ENCODE data around the gene C1QTNF1. TPM values are rescaled to one million over a fixed set of nuclear protein-coding genes. Genes with fewer than 3 reads are reported as not detected.

The C1QTNF1 gene
- total and polyA plus RNA-seq, 5 donors from 2014 or later: not detected

DNA sequence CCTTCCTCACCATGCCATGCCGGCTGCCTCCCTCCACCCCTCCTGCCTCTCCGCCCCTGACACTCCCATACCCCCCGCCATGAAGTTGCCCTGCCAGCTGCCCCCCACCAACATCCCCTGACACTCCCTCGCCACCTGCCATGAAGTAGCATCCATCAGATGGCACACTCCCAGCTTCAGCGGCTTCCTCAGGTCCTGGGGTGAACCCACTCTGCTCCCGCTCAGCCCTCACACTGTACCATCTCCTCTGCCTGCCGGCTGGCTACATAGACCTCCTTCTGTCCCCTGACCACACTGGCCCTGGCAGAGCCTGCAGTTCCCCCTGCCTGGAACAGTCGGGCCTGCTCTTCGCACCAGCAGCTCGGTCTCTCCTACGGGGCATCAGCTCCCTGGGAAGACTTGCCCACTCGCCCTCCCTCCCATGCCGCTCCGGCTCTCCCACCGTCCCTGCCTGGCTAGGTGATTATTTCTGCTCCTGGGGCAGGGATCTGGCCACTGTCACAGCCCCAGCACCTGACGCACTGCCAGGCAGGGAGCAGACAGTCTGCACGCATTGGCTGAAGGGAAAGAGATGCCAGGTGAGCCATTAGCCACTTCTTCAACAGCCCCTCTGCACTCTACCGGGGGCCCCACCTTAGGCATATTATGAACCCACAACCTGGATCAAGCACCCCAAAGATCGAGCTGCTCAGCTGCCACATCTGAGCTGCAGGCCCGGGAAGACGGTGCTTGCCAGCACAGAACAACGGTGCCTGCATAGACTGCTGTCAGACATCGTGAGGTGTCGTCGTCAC is 23.4 kb upstream of the C1QTNF1 start:
- Histone ChIP-seq H3K4me1 (ENCODE audit: control insufficient read depth, insufficient read depth, low read length, poor library complexity, severe bottlenecking) (peaks cover 7% of the 10 kb centered on the region), H3K36me3 (ENCODE audit: control insufficient read depth, insufficient read depth, low read length) (peaks cover 44% of the 10 kb centered on the region), H3K4me3 (ENCODE audit: low read depth, low read length) (no peak overlapping the region), H3K27me3 (ENCODE audit: control insufficient read depth, insufficient read depth, low read length) (no peaks in the 10 kb centered on the region), H3K9me3 (ENCODE audit: control insufficient read depth in 2 of 2, low read length in 2 of 2) (no peaks in the 10 kb centered on the region), H3K27ac (ENCODE audit: insufficient read depth, low read length, poor library complexity, severe bottlenecking) (no peak overlapping the region)
- H3K4me1 Mint-ChIP-seq: peaks cover 0 to 29% (median 5%) of the 10 kb centered on the region in 4 donors
- no peak overlapping the region for H3K27ac Mint-ChIP-seq
- H3K27me3 Mint-ChIP-seq: no peaks in the 10 kb centered on the region
- no peak overlapping the region for H3K4me3 Mint-ChIP-seq
- DNase-seq (no peak), ATAC-seq (ENCODE audit: low read depth in 2 of 2) (no peak)
- no peaks in the 10 kb centered on the region for H3K9me3 Mint-ChIP-seq
- H3K36me3 Mint-ChIP-seq: peaks cover 32% of the 10 kb centered on the region

DNA sequence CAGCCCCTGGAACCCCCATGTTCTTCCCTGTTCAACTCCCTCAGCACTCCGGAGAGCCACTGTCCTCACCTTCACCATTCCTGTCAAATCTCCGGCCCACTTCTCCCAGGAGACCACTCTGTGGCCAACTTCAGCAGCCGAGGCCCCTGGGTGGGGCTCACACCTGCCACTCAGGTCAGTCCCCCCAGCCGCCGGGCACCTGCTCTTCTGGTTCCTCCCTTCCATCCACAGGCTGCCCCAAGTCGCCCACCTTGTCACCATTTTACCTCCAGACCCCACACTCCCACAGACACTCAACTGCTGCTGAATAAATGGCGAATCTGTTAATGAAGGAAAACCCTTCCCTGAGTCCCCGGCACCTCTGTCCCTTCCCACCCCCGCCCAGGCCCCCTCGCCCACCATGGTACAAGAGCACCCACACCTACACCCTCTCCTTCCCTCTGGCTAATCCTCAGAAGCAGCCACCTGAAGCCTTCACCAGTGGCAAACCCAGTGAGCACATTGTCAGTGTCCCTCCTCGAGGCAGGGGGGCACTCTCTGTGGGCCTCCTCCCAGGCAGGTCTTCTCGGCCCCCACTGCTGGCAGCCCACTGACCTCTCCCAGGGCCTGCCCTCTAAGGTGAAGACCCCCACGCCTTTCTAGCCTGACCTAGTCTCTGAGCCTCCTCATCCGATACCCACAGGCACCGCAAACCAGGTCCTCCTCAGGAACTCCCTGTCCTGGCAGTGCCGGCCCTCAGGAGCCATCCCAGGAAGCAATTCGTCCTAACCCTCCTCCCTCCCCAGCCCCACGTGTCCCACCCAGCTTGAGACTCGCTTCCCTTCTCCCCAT is 22.6 kb upstream of the C1QTNF1 start:
- no peaks in the 10 kb centered on the region for H3K9me3 ChIP-seq (ENCODE audit: control insufficient read depth in 2 of 2, low read length in 2 of 2)
- peaks cover 0 to 37% (median 13%) of the 10 kb centered on the region in 4 donors for H3K4me1 Mint-ChIP-seq
- H3K36me3 ChIP-seq (ENCODE audit: control insufficient read depth, insufficient read depth, low read length): peaks cover 36% of the 10 kb centered on the region
- H3K4me1 ChIP-seq (ENCODE audit: control insufficient read depth, insufficient read depth, low read length, poor library complexity, severe bottlenecking): peaks cover 15% of the 10 kb centered on the region
- no peak overlapping the region for H3K4me3 ChIP-seq (ENCODE audit: low read depth, low read length)
- H3K36me3 Mint-ChIP-seq: peaks cover 28% of the 10 kb centered on the region
- no peak for ATAC-seq (ENCODE audit: low read depth in 2 of 2)
- H3K4me3 Mint-ChIP-seq: no peak overlapping the region
- DNase-seq: no peak
- H3K9me3 Mint-ChIP-seq: no peaks in the 10 kb centered on the region
- no peak overlapping the region for H3K27ac ChIP-seq (ENCODE audit: insufficient read depth, low read length, poor library complexity, severe bottlenecking)
- H3K27me3 Mint-ChIP-seq: no peaks in the 10 kb centered on the region
- H3K27ac Mint-ChIP-seq: peak overlapping the region in 2 of 3 donors; percentile 82 to 95
- H3K27me3 ChIP-seq (ENCODE audit: control insufficient read depth, insufficient read depth, low read length): no peaks in the 10 kb centered on the region

DNA sequence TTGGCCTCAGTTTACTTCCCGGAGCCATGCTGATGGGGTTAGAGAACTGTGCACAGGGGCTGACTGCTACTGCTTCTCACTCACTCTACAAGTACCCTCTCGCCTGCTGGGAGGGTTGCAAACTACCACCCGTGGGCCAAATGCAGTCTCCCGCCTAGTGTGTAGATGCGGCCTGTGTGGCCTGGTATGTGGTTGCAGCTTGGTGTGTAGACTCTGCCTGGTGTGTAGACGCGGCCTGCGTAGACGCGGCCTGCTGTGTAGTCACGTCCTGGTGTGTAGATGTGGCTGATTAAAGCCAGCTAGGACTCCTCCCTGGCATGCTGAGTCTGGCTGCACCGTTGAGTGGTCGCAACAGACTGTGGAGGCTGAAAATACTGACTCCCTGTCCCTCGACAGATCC is 21.7 kb upstream of the C1QTNF1 start:
- H3K4me1 ChIP-seq (ENCODE audit: control insufficient read depth, insufficient read depth, low read length, poor library complexity, severe bottlenecking): peaks cover 22% of the 10 kb centered on the region
- H3K27me3 ChIP-seq (ENCODE audit: control insufficient read depth, insufficient read depth, low read length): no peaks in the 10 kb centered on the region
- Mint-ChIP-seq H3K4me3 (no peak overlapping the region), H3K4me1 (peaks cover 5 to 46% (median 21%) of the 10 kb centered on the region in 4 donors), H3K27ac (peak overlapping the region; percentile 62 to 82 (median 79)), H3K36me3 (peaks cover 23% of the 10 kb centered on the region), H3K9me3 (no peaks in the 10 kb centered on the region), H3K27me3 (peaks cover under 1% of the 10 kb centered on the region)
- H3K9me3 ChIP-seq (ENCODE audit: control insufficient read depth in 2 of 2, low read length in 2 of 2): no peaks in the 10 kb centered on the region
- H3K4me3 ChIP-seq (ENCODE audit: low read depth, low read length): no peak overlapping the region
- ATAC-seq (ENCODE audit: low read depth in 2 of 2) (no peak), DNase-seq (no peak)
- H3K36me3 ChIP-seq (ENCODE audit: control insufficient read depth, insufficient read depth, low read length): peaks cover 27% of the 10 kb centered on the region
- H3K27ac ChIP-seq (ENCODE audit: insufficient read depth, low read length, poor library complexity, severe bottlenecking): no peak overlapping the region

DNA sequence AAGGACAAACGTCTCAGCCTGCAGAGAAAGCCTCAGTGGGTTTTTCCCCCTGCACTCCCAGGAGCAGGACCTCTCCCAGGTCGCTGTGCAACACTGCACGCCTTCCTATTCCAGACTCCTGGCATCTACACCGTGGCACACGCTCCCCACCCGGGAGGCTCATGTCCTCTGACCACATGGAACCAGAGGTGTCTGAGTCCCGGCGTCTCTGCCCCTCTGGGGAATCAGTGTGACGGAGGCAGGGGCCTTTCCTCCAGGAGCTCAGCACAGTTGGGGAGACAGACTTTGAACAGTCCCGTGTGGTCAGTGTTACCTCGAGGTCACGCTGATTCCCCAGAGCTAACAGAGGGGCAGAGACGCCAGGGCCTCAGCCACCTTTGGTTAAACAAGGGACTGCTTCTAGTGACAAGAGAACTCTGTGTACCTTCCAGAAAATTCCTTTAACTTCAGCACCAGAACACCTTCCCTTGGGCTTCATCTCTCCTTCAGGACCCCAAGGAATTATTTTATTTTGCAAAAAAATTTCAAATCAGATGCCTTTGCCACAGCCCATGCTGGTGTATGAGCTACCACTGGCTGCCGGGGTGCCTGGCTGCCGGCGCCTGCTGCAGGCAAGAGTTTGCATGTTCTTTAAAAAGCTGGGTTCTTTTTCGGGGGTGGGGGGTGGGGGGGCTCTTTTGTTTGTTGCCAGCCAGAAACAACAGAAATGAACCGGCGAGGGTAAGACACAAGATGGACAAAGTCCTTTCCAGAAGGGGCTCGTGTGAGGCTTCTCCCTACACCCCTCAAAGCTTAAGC is 21.0 kb upstream of the C1QTNF1 start:
- DNase-seq (no peak), ATAC-seq (ENCODE audit: low read depth in 2 of 2) (no peak)
- Histone ChIP-seq H3K27ac (ENCODE audit: insufficient read depth, low read length, poor library complexity, severe bottlenecking) (no peak overlapping the region), H3K4me3 (ENCODE audit: low read depth, low read length) (no peak overlapping the region), H3K4me1 (ENCODE audit: control insufficient read depth, insufficient read depth, low read length, poor library complexity, severe bottlenecking) (peaks cover 29% of the 10 kb centered on the region), H3K27me3 (ENCODE audit: control insufficient read depth, insufficient read depth, low read length) (no peaks in the 10 kb centered on the region), H3K36me3 (ENCODE audit: control insufficient read depth, insufficient read depth, low read length) (peaks cover 20% of the 10 kb centered on the region), H3K9me3 (ENCODE audit: control insufficient read depth in 2 of 2, low read length in 2 of 2) (no peaks in the 10 kb centered on the region)
- Mint-ChIP-seq H3K9me3 (no peaks in the 10 kb centered on the region), H3K4me1 (peaks cover 8 to 53% (median 26%) of the 10 kb centered on the region in 4 donors), H3K36me3 (peaks cover 22% of the 10 kb centered on the region), H3K27me3 (peaks cover 4% of the 10 kb centered on the region), H3K4me3 (no peak overlapping the region), H3K27ac (peak overlapping the region in 2 of 3 donors; percentile 62 to 82)

DNA sequence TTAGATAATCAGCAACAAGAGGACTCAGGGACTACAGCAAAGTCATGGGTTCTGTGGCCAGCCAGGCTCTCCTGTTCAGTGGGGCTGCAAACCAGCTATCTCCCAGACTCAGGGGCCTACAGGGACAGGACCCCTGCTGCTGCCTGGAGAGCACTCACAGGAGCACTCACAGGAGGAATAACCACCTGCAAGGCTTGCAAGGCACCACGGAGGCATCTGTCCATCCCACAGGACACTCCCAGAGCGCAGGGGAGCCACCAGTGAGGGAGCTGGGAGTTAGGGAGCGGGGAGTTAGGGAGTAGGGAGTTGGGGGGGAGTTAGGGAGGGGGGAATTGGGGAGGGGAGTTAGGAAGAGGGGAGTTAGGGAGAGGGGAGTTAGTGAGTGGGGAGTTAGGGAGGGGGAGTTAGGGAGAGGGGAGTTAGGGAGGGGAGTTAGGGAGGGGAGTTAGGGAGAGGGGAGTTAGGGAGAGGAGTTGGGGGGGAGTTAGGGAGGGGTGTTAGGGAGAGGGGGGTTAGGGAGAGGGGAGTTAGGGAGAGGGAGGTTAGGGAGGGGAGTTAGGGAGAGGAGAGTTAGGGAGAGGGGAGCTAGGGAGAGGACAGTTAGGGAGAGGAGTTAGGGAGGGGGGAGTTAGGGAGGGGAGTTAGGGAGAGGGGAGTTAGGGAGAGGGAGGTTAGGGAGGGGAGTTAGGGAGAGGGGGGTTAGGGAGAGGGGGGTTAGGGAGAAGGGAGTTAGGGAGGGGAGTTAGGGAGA is 20.1 kb upstream of the C1QTNF1 start:
- Histone ChIP-seq H3K4me1 (ENCODE audit: control insufficient read depth, insufficient read depth, low read length, poor library complexity, severe bottlenecking) (peaks cover 38% of the 10 kb centered on the region), H3K4me3 (ENCODE audit: low read depth, low read length) (no peak overlapping the region), H3K9me3 (ENCODE audit: control insufficient read depth in 2 of 2, low read length in 2 of 2) (no peaks in the 10 kb centered on the region), H3K27me3 (ENCODE audit: control insufficient read depth, insufficient read depth, low read length) (no peaks in the 10 kb centered on the region), H3K36me3 (ENCODE audit: control insufficient read depth, insufficient read depth, low read length) (peaks cover 14% of the 10 kb centered on the region), H3K27ac (ENCODE audit: insufficient read depth, low read length, poor library complexity, severe bottlenecking) (no peak overlapping the region)
- Mint-ChIP-seq H3K4me1 (peaks cover 8 to 62% (median 33%) of the 10 kb centered on the region in 4 donors), H3K36me3 (peaks cover 23% of the 10 kb centered on the region), H3K27ac (no peak overlapping the region), H3K27me3 (peaks cover 7% of the 10 kb centered on the region), H3K9me3 (peaks cover 0 to 4% (median 0%) of the 10 kb centered on the region in 7 donors), H3K4me3 (no peak overlapping the region)
- ATAC-seq (ENCODE audit: low read depth in 2 of 2) (no peak), DNase-seq (no peak)

DNA sequence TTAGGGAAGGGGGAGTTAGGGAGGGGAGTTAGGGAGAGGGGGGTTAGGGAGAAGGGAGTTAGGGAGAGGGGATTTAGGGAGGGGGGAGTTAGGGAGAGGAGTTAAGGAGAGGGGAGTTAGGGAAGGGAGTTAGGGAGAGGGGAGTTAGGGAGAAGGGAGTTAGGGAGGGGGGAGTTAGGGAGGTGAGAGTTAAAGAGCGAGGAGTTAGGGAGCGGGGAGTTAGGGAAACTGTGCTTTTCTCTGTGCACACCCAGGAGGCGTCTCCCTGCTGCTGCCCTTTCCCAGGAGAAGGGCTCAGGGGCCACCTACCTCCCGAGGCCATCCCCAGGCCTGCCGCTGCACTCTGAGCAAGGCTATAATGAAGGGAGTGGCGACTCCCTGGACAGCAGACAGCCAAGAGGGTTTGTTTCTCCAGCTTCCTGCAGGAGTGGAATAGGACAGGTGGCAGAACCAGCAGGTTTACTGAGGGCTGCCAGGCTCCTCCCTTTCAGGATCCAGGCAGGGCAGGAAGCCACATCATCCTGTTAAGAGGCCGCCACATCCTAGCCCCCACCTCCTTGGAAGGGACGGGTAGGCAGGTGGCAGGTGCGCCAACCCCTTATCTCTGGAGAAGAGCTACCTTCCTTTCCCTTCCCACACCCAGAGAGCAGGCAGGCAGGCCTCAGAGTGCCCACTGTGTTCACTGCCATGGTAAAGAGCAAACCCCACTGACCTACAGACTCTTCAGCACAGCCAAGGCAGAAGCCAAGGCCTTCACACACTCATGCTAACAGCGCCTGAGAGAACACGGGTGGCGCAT is 18.7 kb upstream of the C1QTNF1 start:
- DNase-seq (peak in 1 of 3 donors; percentile 46), ATAC-seq (ENCODE audit: low read depth in 2 of 2) (peak in 1 of 2 donors; percentile 10)
- Histone ChIP-seq H3K4me3 (ENCODE audit: low read depth, low read length) (no peak overlapping the region), H3K36me3 (ENCODE audit: control insufficient read depth, insufficient read depth, low read length) (peaks cover 9% of the 10 kb centered on the region), H3K9me3 (ENCODE audit: control insufficient read depth in 2 of 2, low read length in 2 of 2) (no peaks in the 10 kb centered on the region), H3K27me3 (ENCODE audit: control insufficient read depth, insufficient read depth, low read length) (no peaks in the 10 kb centered on the region), H3K4me1 (ENCODE audit: control insufficient read depth, insufficient read depth, low read length, poor library complexity, severe bottlenecking) (peaks cover 48% of the 10 kb centered on the region), H3K27ac (ENCODE audit: insufficient read depth, low read length, poor library complexity, severe bottlenecking) (no peak overlapping the region)
- Mint-ChIP-seq H3K4me1 (peaks cover 8 to 69% (median 37%) of the 10 kb centered on the region in 4 donors), H3K4me3 (peak overlapping the region; percentile 50 to 85 (median 66)), H3K27me3 (peaks cover 12% of the 10 kb centered on the region), H3K27ac (peak overlapping the region in 2 of 3 donors; percentile 75 to 85), H3K9me3 (peaks cover 0 to 6% (median 0%) of the 10 kb centered on the region in 7 donors), H3K36me3 (peaks cover 23% of the 10 kb centered on the region)
